ENCODE results near the gene B4GALT6.

The B4GALT6 gene

GRCh38 chr18:31686986-31687928 lies 2.9 kb upstream of the B4GALT6 start:
- DNase-seq: no peak

GRCh38 chr18:31686572-31686971 lies 2.2 kb upstream of the B4GALT6 start:
- DNase-seq: no peak

- peak; percentile 87 for DNase-seq
Measured at GRCh38 chr18:31685097-31686082, 1.0 kb upstream of the B4GALT6 start.

- no peak for DNase-seq
Measured at GRCh38 chr18:31683968-31684278, 458 bp downstream of the B4GALT6 start.

- no peak for DNase-seq
Measured at GRCh38 chr18:31683106-31683505, 1.3 kb downstream of the B4GALT6 start.

- no peak for DNase-seq
Measured at GRCh38 chr18:31680831-31681568, 3.4 kb downstream of the B4GALT6 start.

GRCh38 chr18:31680433-31680811 lies 4.0 kb downstream of the B4GALT6 start:
- no peak for DNase-seq

GRCh38 chr18:31679791-31680432 lies 4.5 kb downstream of the B4GALT6 start:
- no peak for DNase-seq

- no peak for DNase-seq
Measured at GRCh38 chr18:31679133-31679742, 5.1 kb downstream of the B4GALT6 start.

- DNase-seq: no peak
Measured at GRCh38 chr18:31678425-31678824, 6.0 kb downstream of the B4GALT6 start.

- DNase-seq: no peak
Measured at GRCh38 chr18:31677592-31677991, 6.8 kb downstream of the B4GALT6 start.

- DNase-seq: no peak
Measured at GRCh38 chr18:31675404-31675803, 9.0 kb downstream of the B4GALT6 start.

- DNase-seq: no peak
Measured at GRCh38 chr18:31672628-31673135, 11.7 kb downstream of the B4GALT6 start.

GRCh38 chr18:31671951-31672350 lies 12.4 kb downstream of the B4GALT6 start:
- DNase-seq: no peak

GRCh38 chr18:31669541-31669940 lies 14.8 kb downstream of the B4GALT6 start:
- no peak for DNase-seq

GRCh38 chr18:31667185-31667584 lies 17.2 kb downstream of the B4GALT6 start:
- no peak for DNase-seq

GRCh38 chr18:31666055-31666454 lies 18.3 kb downstream of the B4GALT6 start:
- DNase-seq: no peak

- no peak for DNase-seq
Measured at GRCh38 chr18:31664101-31664500, 20.3 kb downstream of the B4GALT6 start.

GRCh38 chr18:31661965-31662364 lies 22.4 kb downstream of the B4GALT6 start:
- DNase-seq: peak; percentile 30

GRCh38 chr18:31660763-31661162 lies 23.6 kb downstream of the B4GALT6 start:
- no peak for DNase-seq

GRCh38 chr18:31659576-31660177 lies 24.7 kb downstream of the B4GALT6 start:
- DNase-seq: no peak

Measured in right hindlimb (tissue), 1 donor.